Cardiac muscle cell (in vitro differentiated cells and primary cell): ENCODE data around the gene HSPB6. TPM values are rescaled to one million over a fixed set of nuclear protein-coding genes. Genes with fewer than 3 reads are reported as not detected.

Experiments used
- DNase-seq, 2 donors: peaks; one replicate each; pipeline versions ENCODE4 v3.0.0 to v3.0.0-alpha.2; 2010 to 2017; ENCODE audit warnings: low read depth in 1 of 2, low spot score in 1 of 2
- H3K27ac ChIP-seq: fragments of 200-600 bp; sonication (generic); 2 replicates; pipeline ENCODE4 v1.5.1; 2016
- H3K27me3 ChIP-seq: fragments of 200-600 bp; sonication (generic); 2 replicates; pipeline ENCODE4 v1.6.0; 2016; ENCODE audit warnings: control low read depth
- H3K36me3 ChIP-seq: fragments of 200-600 bp; sonication (generic); 2 replicates; pipeline ENCODE4 v1.5.1; 2016; ENCODE audit warnings: control low read depth
- H3K4me1 ChIP-seq: fragments of 200-600 bp; sonication (generic); 2 replicates; pipeline ENCODE4 v1.8.1; 2017; ENCODE audit warnings: low read depth, mild to moderate bottlenecking, mixed run types
- H3K4me3 ChIP-seq: fragments of 200-600 bp; sonication (generic); 2 replicates; pipeline ENCODE4 v1.5.1; 2016; ENCODE audit warnings: mild to moderate bottlenecking
- H3K9me3 ChIP-seq: fragments of 200-600 bp; sonication (generic); 2 replicates; pipeline ENCODE4 v1.5.1; 2017; ENCODE audit warnings: low read depth, mild to moderate bottlenecking, control low read depth
- CTCF ChIP-seq: IDR thresholded peaks from 2 replicates; pipeline ENCODE4 v1.5.1; 2012; ENCODE audit warnings: low read depth, mild to moderate bottlenecking, low read length
- polyA plus RNA-seq: library from polyadenylated mRNA; unstranded; fragments of >200 nt; fragmentation: Nextera tagmentation; extraction: Ambion mirVana; gene quantifications from 2 replicates; pipeline ENCODE4 v1.2.1, GENCODE V29; 2016
- total RNA-seq: library from RNA; depleted of rRNA; stranded (reverse); fragments of >200 nt; gene quantifications from 2 replicates; pipeline ENCODE4 v1.2.3, GENCODE V29; 2016

The HSPB6 gene
- total and polyA plus RNA-seq, 2 experiments from 2014 or later: 0.51 to 2.6 TPM

- Histone ChIP-seq H3K4me3 (no peak overlapping the region), H3K27me3 (no peaks in the 10 kb centered on the region), H3K4me1 (peaks cover 6% of the 10 kb centered on the region), H3K36me3 (no peaks in the 10 kb centered on the region), H3K9me3 (no peaks in the 10 kb centered on the region), H3K27ac (no peak overlapping the region)
- TF ChIP-seq CTCF: no peak
- DNase-seq: no peak
Measured at GRCh38 chr19:35712567-35713505, 44.0 kb downstream of the HSPB6 start.

GRCh38 chr19:35710784-35711723 lies 45.8 kb downstream of the HSPB6 start:
- Histone ChIP-seq H3K4me3 (no peak overlapping the region), H3K27ac (no peak overlapping the region), H3K9me3 (no peaks in the 10 kb centered on the region), H3K36me3 (no peaks in the 10 kb centered on the region), H3K27me3 (no peaks in the 10 kb centered on the region), H3K4me1 (peaks cover 5% of the 10 kb centered on the region)
- DNase-seq: no peak
- TF ChIP-seq CTCF: no peak

GRCh38 chr19:35708391-35708790 lies 48.4 kb downstream of the HSPB6 start:
- Histone ChIP-seq H3K27ac (no peak overlapping the region), H3K27me3 (no peaks in the 10 kb centered on the region), H3K4me1 (no peaks in the 10 kb centered on the region), H3K9me3 (no peaks in the 10 kb centered on the region), H3K4me3 (no peak overlapping the region), H3K36me3 (no peaks in the 10 kb centered on the region)
- no peak for TF ChIP-seq CTCF
- no peak for DNase-seq

Other genes starting within 250 kb of the HSPB6 start
- 232 and 289 TPM in 2 replicates for gene DMKN, start 243.4 kb downstream of the HSPB6 start, total RNA-seq
- gene DMKN, start 243.4 kb downstream of the HSPB6 start, polyA plus RNA-seq: 220 and 329 TPM in 2 replicates
- 0.15 TPM in 1 of 2 replicates, not detected in the other for gene SBSN, start 228.7 kb downstream of the HSPB6 start, total RNA-seq
- not detected in 2 replicates for gene SBSN, start 228.7 kb downstream of the HSPB6 start, polyA plus RNA-seq
- 0.46 TPM in 1 of 2 replicates, not detected in the other for gene GAPDHS, start 223.6 kb downstream of the HSPB6 start, total RNA-seq
- not detected in 2 replicates for gene GAPDHS, start 223.6 kb downstream of the HSPB6 start, polyA plus RNA-seq
- gene TMEM147, start 211.4 kb downstream of the HSPB6 start, total RNA-seq: 95.9 and 149 TPM in 2 replicates
- 186 and 260 TPM in 2 replicates for gene TMEM147, start 211.4 kb downstream of the HSPB6 start, polyA plus RNA-seq
- gene ATP4A, start 193.4 kb downstream of the HSPB6 start, total RNA-seq: 0.74 TPM in 1 of 2 replicates, not detected in the other
- gene ATP4A, start 193.4 kb downstream of the HSPB6 start, polyA plus RNA-seq: 0.10 TPM in 1 of 2 replicates, not detected in the other
- gene PMIS2, start 170.9 kb downstream of the HSPB6 start, total RNA-seq: not detected in 2 replicates
- not detected in 2 replicates for gene PMIS2, start 170.9 kb downstream of the HSPB6 start, polyA plus RNA-seq
- gene HAUS5, start 144.3 kb downstream of the HSPB6 start, total RNA-seq: 17.2 and 20.5 TPM in 2 replicates
- 25.5 and 29.6 TPM in 2 replicates for gene HAUS5, start 144.3 kb downstream of the HSPB6 start, polyA plus RNA-seq
- 128 and 146 TPM in 2 replicates for gene RBM42, start 128.0 kb downstream of the HSPB6 start, total RNA-seq
- gene RBM42, start 128.0 kb downstream of the HSPB6 start, polyA plus RNA-seq: 161 and 170 TPM in 2 replicates
- gene ETV2, start 115.3 kb downstream of the HSPB6 start, total RNA-seq: 1.1 and 3.1 TPM in 2 replicates
- 3.1 and 4.0 TPM in 2 replicates for gene ETV2, start 115.3 kb downstream of the HSPB6 start, polyA plus RNA-seq
- 817 and 1,352 TPM in 2 replicates for gene COX6B1, start 108.7 kb downstream of the HSPB6 start, total RNA-seq
- 1,159 and 1,609 TPM in 2 replicates for gene COX6B1, start 108.7 kb downstream of the HSPB6 start, polyA plus RNA-seq
- gene UPK1A, start 90.5 kb downstream of the HSPB6 start, total RNA-seq: 1.2 TPM in 1 of 2 replicates, not detected in the other
- gene UPK1A, start 90.5 kb downstream of the HSPB6 start, polyA plus RNA-seq: 0.67 and 1.4 TPM in 2 replicates
- not detected in 2 replicates for gene ZBTB32, start 52.5 kb downstream of the HSPB6 start, total RNA-seq
- gene ZBTB32, start 52.5 kb downstream of the HSPB6 start, polyA plus RNA-seq: 0.53 and 0.59 TPM in 2 replicates
- 18.2 and 38.1 TPM in 2 replicates for gene KMT2B, start 39.0 kb downstream of the HSPB6 start, total RNA-seq
- gene KMT2B, start 39.0 kb downstream of the HSPB6 start, polyA plus RNA-seq: 8.9 and 11.9 TPM in 2 replicates
- 1.5 and 2.6 TPM in 2 replicates for gene IGFLR1, start 14.6 kb downstream of the HSPB6 start, total RNA-seq
- gene IGFLR1, start 14.6 kb downstream of the HSPB6 start, polyA plus RNA-seq: 2.4 and 5.5 TPM in 2 replicates
- 30.3 and 40.2 TPM in 2 replicates for gene U2AF1L4, start 11.6 kb downstream of the HSPB6 start, total RNA-seq
- 45.5 and 61.7 TPM in 2 replicates for gene U2AF1L4, start 11.6 kb downstream of the HSPB6 start, polyA plus RNA-seq
- 43.7 and 65.4 TPM in 2 replicates for gene PSENEN, start 11.4 kb downstream of the HSPB6 start, total RNA-seq
- 158 and 173 TPM in 2 replicates for gene PSENEN, start 11.4 kb downstream of the HSPB6 start, polyA plus RNA-seq
- 16.0 and 16.8 TPM in 2 replicates for gene LIN37, start 8.5 kb downstream of the HSPB6 start, total RNA-seq
- 11.4 and 16.3 TPM in 2 replicates for gene LIN37, start 8.5 kb downstream of the HSPB6 start, polyA plus RNA-seq
- 14.8 and 16.3 TPM in 2 replicates for gene PROSER3, start 1.1 kb upstream of the HSPB6 start, total RNA-seq
- gene PROSER3, start 1.1 kb upstream of the HSPB6 start, polyA plus RNA-seq: 28.9 and 35.7 TPM in 2 replicates
- gene ARHGAP33, start 18.5 kb upstream of the HSPB6 start, total RNA-seq: 10.9 and 47.4 TPM in 2 replicates
- 16.1 and 31.9 TPM in 2 replicates for gene ARHGAP33, start 18.5 kb upstream of the HSPB6 start, polyA plus RNA-seq
- gene PRODH2, start 55.8 kb upstream of the HSPB6 start, total RNA-seq: 0.09 TPM in 1 of 2 replicates, not detected in the other
- not detected in 2 replicates for gene PRODH2, start 55.8 kb upstream of the HSPB6 start, polyA plus RNA-seq
- gene NPHS1, start 95.5 kb upstream of the HSPB6 start, total RNA-seq: 1.1 and 1.3 TPM in 2 replicates
- gene NPHS1, start 95.5 kb upstream of the HSPB6 start, polyA plus RNA-seq: 0.37 TPM in 1 of 2 replicates, not detected in the other
- 3.5 and 4.2 TPM in 2 replicates for gene KIRREL2, start 99.9 kb upstream of the HSPB6 start, total RNA-seq
- gene KIRREL2, start 99.9 kb upstream of the HSPB6 start, polyA plus RNA-seq: 3.2 and 3.7 TPM in 2 replicates
- 126 and 134 TPM in 2 replicates for gene APLP1, start 111.5 kb upstream of the HSPB6 start, total RNA-seq
- gene APLP1, start 111.5 kb upstream of the HSPB6 start, polyA plus RNA-seq: 117 and 157 TPM in 2 replicates
- gene NFKBID, start 143.5 kb upstream of the HSPB6 start, total RNA-seq: 3.7 and 5.1 TPM in 2 replicates
- 6.4 and 8.5 TPM in 2 replicates for gene NFKBID, start 143.5 kb upstream of the HSPB6 start, polyA plus RNA-seq
- gene HCST, start 145.5 kb upstream of the HSPB6 start, total RNA-seq: 2.5 TPM in 1 of 2 replicates, not detected in the other
- 2.1 and 2.4 TPM in 2 replicates for gene HCST, start 145.5 kb upstream of the HSPB6 start, polyA plus RNA-seq
- gene TYROBP, start 151.3 kb upstream of the HSPB6 start, total RNA-seq: 2.9 TPM in 1 of 2 replicates, not detected in the other
- 0.79 TPM in 1 of 2 replicates, not detected in the other for gene TYROBP, start 151.3 kb upstream of the HSPB6 start, polyA plus RNA-seq
- 13.4 and 14.3 TPM in 2 replicates for gene LRFN3, start 179.3 kb upstream of the HSPB6 start, total RNA-seq
- 10.3 and 16.0 TPM in 2 replicates for gene LRFN3, start 179.3 kb upstream of the HSPB6 start, polyA plus RNA-seq
- 49.6 and 58.0 TPM in 2 replicates for gene SDHAF1, start 238.2 kb upstream of the HSPB6 start, total RNA-seq
- gene SDHAF1, start 238.2 kb upstream of the HSPB6 start, polyA plus RNA-seq: 31.9 and 36.2 TPM in 2 replicates